ENCODE data around the gene GALNT10. TPM values are rescaled to one million over a fixed set of nuclear protein-coding genes. Genes with fewer than 3 reads are reported as not detected.

GALNT10 gene
- total and polyA plus RNA-seq, 2 of the 4 experiments (the other 2 are of a cell fraction), result 46.2 to 67.0 TPM

GRCh38 chr5:154313360-154314017 is 123.0 kb downstream of the GALNT10 start:
- Histone ChIP-seq H4K5ac (ENCODE audit: low read depth, low read length) (no peak overlapping the region), H3K36me3 (ENCODE audit: control insufficient read depth, insufficient read depth, low read length) (no peaks in the 10 kb centered on the region), H4K20me1 (ENCODE audit: insufficient read depth, low read length) (peaks cover 7% of the 10 kb centered on the region; the same call in 1 of the 2 replicates), H3K79me1 (ENCODE audit: low read depth in 1 of 2, low read length in 2 of 2) (peaks cover 31 to 65% of the 10 kb centered on the region in 2 experiments), H2BK120ac (ENCODE audit: low read depth, low read length) (no peak overlapping the region), H3K4me3 (ENCODE audit: insufficient read depth, low read depth, low read length) (no peak overlapping the region), H3K56ac (ENCODE audit: extremely low read depth, insufficient read depth, low read length) (no peak overlapping the region), H3K14ac (replicated peaks; ENCODE audit: low read depth, low read length) (no peak overlapping the region), H2BK20ac (ENCODE audit: low read depth, low read length) (no peak overlapping the region), H3K27ac (ENCODE audit: insufficient read depth, low read length) (no peak overlapping the region), H3K18ac (ENCODE audit: low read depth, low read length) (no peak overlapping the region), H3K9me3 (ENCODE audit: control insufficient read depth, insufficient read depth, low read length) (no peaks in the 10 kb centered on the region), H2BK5ac (ENCODE audit: low read depth, low read length, poor library complexity, severe bottlenecking) (no peak overlapping the region), H3K9me1 (ENCODE audit: insufficient read depth, low read length) (peaks cover 20% of the 10 kb centered on the region), H3K27me3 (ENCODE audit: control insufficient read depth, insufficient read depth, low read length) (no peaks in the 10 kb centered on the region), H3K23ac (ENCODE audit: low read depth, low read length) (no peak overlapping the region), H3K4me2 (ENCODE audit: low read depth, low read length) (no peak overlapping the region), H3K4ac (ENCODE audit: low read depth, low read length) (no peak overlapping the region), H2AK5ac (ENCODE audit: low read depth, low read length) (no peak overlapping the region), H2AFZ (replicated peaks; ENCODE audit: low read length, poor library complexity) (no peak overlapping the region), H4K8ac (ENCODE audit: low read depth in 2 of 2, low read length in 2 of 2) (no peak overlapping the region), H2AK9ac (replicated peaks; ENCODE audit: low read depth, low read length, poor library complexity) (no peak overlapping the region), H3K9ac (ENCODE audit: low read depth, low read length) (no peak overlapping the region), H2BK15ac (ENCODE audit: low read depth, low read length) (no peak overlapping the region), H4K91ac (ENCODE audit: insufficient read depth, low read depth, low read length) (no peak overlapping the region), H3K4me1 (ENCODE audit: control insufficient read depth, insufficient read depth, low read length) (peaks cover 7% of the 10 kb centered on the region)
- intact Hi-C loops (cut with micrococcal nuclease) (no loop called here), in situ Hi-C loops (cut with MboI; ENCODE audit: low sequenced_read_pairs) (no loop called here), dilution Hi-C loops (cut with HindIII; ENCODE audit: low sequenced_read_pairs, unreplicated experiment) (no loop called here)
- no peak for ATAC-seq (ENCODE audit: low read depth)
- DNase-seq, result no peak
- BruUV-seq (replicated peaks), result no TSS peak
- ChIA-PET POLR2A (ENCODE audit: unreplicated experiment) (no interaction called here), CTCF (interaction anchor here (1.3 kb wide), 1 partner anchor 11 kb away, joined by 4 read pairs; no protein-coding TSS in a partner anchor)
- TF ChIP-seq CTCF (conservative IDR thresholded peaks at IDR 0.05; ENCODE audit: low read depth, low read length) (no peak), NFE2L2 (IDR thresholded peaks at IDR 0.05; ENCODE audit: low read depth, low read length) (no peak), RFX5 (IDR thresholded peaks at IDR 0.05; ENCODE audit: low read depth, low read length) (no peak), CEBPB (IDR thresholded peaks at IDR 0.05; ENCODE audit: low read depth, low read length) (no peak), MAFK (IDR thresholded peaks at IDR 0.05; ENCODE audit: low read depth, low read length) (no peak), RCOR1 (IDR thresholded peaks at IDR 0.05; ENCODE audit: insufficient replicate concordance, low read length) (no peak), USF2 (IDR thresholded peaks at IDR 0.05; ENCODE audit: low read depth, low read length) (no peak), POLR2A (IDR thresholded peaks at IDR 0.05; ENCODE audit: low read depth, low read length) (no peak), ELK1 (IDR thresholded peaks at IDR 0.05; ENCODE audit: borderline replicate concordance, low read depth, low read length) (no peak), FOS (IDR thresholded peaks at IDR 0.05; ENCODE audit: low read depth, low read length) (no peak), CHD1 (IDR thresholded peaks at IDR 0.05; ENCODE audit: low read depth, low read length) (no peak), MAZ (IDR thresholded peaks at IDR 0.05; ENCODE audit: borderline replicate concordance, low read depth, low read length) (no peak), BHLHE40 (IDR thresholded peaks at IDR 0.05; ENCODE audit: low read depth, low read length) (no peak), SMC3 (IDR thresholded peaks at IDR 0.05; ENCODE audit: low read depth, low read length) (no peak), MXI1 (IDR thresholded peaks at IDR 0.05; ENCODE audit: borderline replicate concordance, low read depth, low read length) (no peak), RAD21 (IDR thresholded peaks at IDR 0.05; ENCODE audit: low read length) (no peak)
- WGBS, 2 experiments (ENCODE audit: extremely low coverage in 2 of 2, insufficient read length in 1 of 2), result 40% methylated on average over 1 of the region's 4 CpGs; no CpG with 5 or more reads in 1 of the 2 experiments

All from IMR-90 (cell line).